Cardiac muscle cell (in vitro differentiated cells and primary cell): ENCODE measurements around the gene CASP2. TPM values are rescaled to one million over a fixed set of nuclear protein-coding genes. Genes with fewer than 3 reads are reported as not detected.

ENCODE experiments used
- DNase-seq, 2 donors: peaks; one replicate each; pipeline versions ENCODE4 v3.0.0 to v3.0.0-alpha.2; 2010 to 2017; ENCODE audit warnings: low read depth in 1 of 2, low spot score in 1 of 2
- H3K27ac ChIP-seq: fragments of 200-600 bp; sonication (generic); 2 replicates; pipeline ENCODE4 v1.5.1; 2016
- H3K27me3 ChIP-seq: fragments of 200-600 bp; sonication (generic); 2 replicates; pipeline ENCODE4 v1.6.0; 2016; ENCODE audit warnings: control low read depth
- H3K36me3 ChIP-seq: fragments of 200-600 bp; sonication (generic); 2 replicates; pipeline ENCODE4 v1.5.1; 2016; ENCODE audit warnings: control low read depth
- H3K4me1 ChIP-seq: fragments of 200-600 bp; sonication (generic); 2 replicates; pipeline ENCODE4 v1.8.1; 2017; ENCODE audit warnings: low read depth, mild to moderate bottlenecking, mixed run types
- H3K4me3 ChIP-seq: fragments of 200-600 bp; sonication (generic); 2 replicates; pipeline ENCODE4 v1.5.1; 2016; ENCODE audit warnings: mild to moderate bottlenecking
- H3K9me3 ChIP-seq: fragments of 200-600 bp; sonication (generic); 2 replicates; pipeline ENCODE4 v1.5.1; 2017; ENCODE audit warnings: low read depth, mild to moderate bottlenecking, control low read depth
- CTCF ChIP-seq: IDR thresholded peaks from 2 replicates; pipeline ENCODE4 v1.5.1; 2012; ENCODE audit warnings: low read depth, mild to moderate bottlenecking, low read length
- polyA plus RNA-seq: library from polyadenylated mRNA; unstranded; fragments of >200 nt; fragmentation: Nextera tagmentation; extraction: Ambion mirVana; gene quantifications from 2 replicates; pipeline ENCODE4 v1.2.1, GENCODE V29; 2016
- total RNA-seq: library from RNA; depleted of rRNA; stranded (reverse); fragments of >200 nt; gene quantifications from 2 replicates; pipeline ENCODE4 v1.2.3, GENCODE V29; 2016

The CASP2 gene
- total and polyA plus RNA-seq, 2 experiments from 2014 or later, result 8.9 to 11.1 TPM

GRCh38 chr7:143265017-143265693, 23.0 kb upstream of the CASP2 start:
- no peak for DNase-seq
- peaks cover 14% of the 10 kb centered on the region for H3K36me3 ChIP-seq
- H3K27me3 ChIP-seq, result no peaks in the 10 kb centered on the region
- TF ChIP-seq CTCF, result no peak
- no peak overlapping the region for H3K4me3 ChIP-seq
- peaks cover 9% of the 10 kb centered on the region for H3K4me1 ChIP-seq
- no peak overlapping the region for H3K27ac ChIP-seq
- no peaks in the 10 kb centered on the region for H3K9me3 ChIP-seq

- no peak for TF ChIP-seq CTCF
- no peak for DNase-seq
Observed at GRCh38 chr7:143269251-143269650, 18.9 kb upstream of the CASP2 start.

GRCh38 chr7:143271240-143271639, 16.9 kb upstream of the CASP2 start:
- Histone ChIP-seq H3K27ac (no peak overlapping the region), H3K27me3 (no peaks in the 10 kb centered on the region), H3K4me3 (no peak overlapping the region), H3K4me1 (no peaks in the 10 kb centered on the region), H3K9me3 (no peaks in the 10 kb centered on the region), H3K36me3 (peaks cover 14% of the 10 kb centered on the region)
- TF ChIP-seq CTCF, result no peak
- no peak for DNase-seq

More at GRCh38 chr7:143269251-143269650, 18.9 kb upstream of the CASP2 start:
- Histone ChIP-seq H3K36me3 (peaks cover 14% of the 10 kb centered on the region), H3K9me3 (no peaks in the 10 kb centered on the region), H3K4me1 (peaks cover 5% of the 10 kb centered on the region), H3K4me3 (no peak overlapping the region), H3K27me3 (no peaks in the 10 kb centered on the region), H3K27ac (no peak overlapping the region)

- no peak overlapping the region for H3K4me3 ChIP-seq
Observed at GRCh38 chr7:143272871-143273270, 15.3 kb upstream of the CASP2 start.

GRCh38 chr7:143279186-143280098, 8.7 kb upstream of the CASP2 start:
- DNase-seq, result peak in 1 of 2 donors; percentile 93
- TF ChIP-seq CTCF, result no peak
- Histone ChIP-seq H3K27me3 (no peaks in the 10 kb centered on the region), H3K4me3 (no peak overlapping the region), H3K27ac (no peak overlapping the region), H3K9me3 (no peaks in the 10 kb centered on the region), H3K4me1 (no peaks in the 10 kb centered on the region), H3K36me3 (no peaks in the 10 kb centered on the region)

More at GRCh38 chr7:143272871-143273270, 15.3 kb upstream of the CASP2 start:
- Histone ChIP-seq H3K36me3 (peaks cover 5% of the 10 kb centered on the region), H3K27me3 (no peaks in the 10 kb centered on the region), H3K4me1 (no peaks in the 10 kb centered on the region), H3K9me3 (no peaks in the 10 kb centered on the region), H3K27ac (no peak overlapping the region)
- TF ChIP-seq CTCF, result no peak
- DNase-seq, result no peak
